Esophagus muscularis mucosa (tissue), 4 donors: ENCODE results near the gene PIK3CB.

Experiments used
- CTCF ChIP-seq, 3 experiments: fragments of 200-600 bp in 2 of 3; fragments of 450-650 bp in 1 of 3; sonication (generic) in 2 of 3; IDR thresholded peaks; one replicate each; pipeline ENCODE4 v1.5.1; 2017 to 2019; ENCODE audit warnings: antibody characterized with exemption in 3 of 3, mild to moderate bottlenecking in 2 of 3, moderate library complexity in 1 of 3
- EP300 ChIP-seq: sonication (generic); formaldehyde crosslinking; IDR thresholded peaks from one replicate; pipeline ENCODE4 v1.6.1; 2017; ENCODE audit warnings: antibody characterized with exemption
- POLR2A ChIP-seq: fragments of 450-650 bp; IDR thresholded peaks from one replicate; pipeline ENCODE4 v1.6.1; 2017; ENCODE audit warnings: antibody characterized with exemption, moderate library complexity, mild to moderate bottlenecking, low read depth
- POLR2AphosphoS5 ChIP-seq, 2 donors: sonication (generic); formaldehyde crosslinking; IDR thresholded peaks; one replicate each; pipeline ENCODE4 v1.6.1; 2017; ENCODE audit warnings: antibody characterized with exemption in 2 of 2

GRCh38 chr3:138829886-138830510 is 4.7 kb downstream of the PIK3CB start:
- no peak for TF ChIP-seq CTCF (IDR thresholded peaks at IDR 0.05)
- no peak for TF ChIP-seq POLR2A
- TF ChIP-seq EP300 = no peak
- TF ChIP-seq POLR2AphosphoS5 (IDR thresholded peaks at IDR 0.05) = no peak
